Suprapubic skin (tissue), 4 donors: ENCODE measurements around the gene PDE6D. TPM values are rescaled to one million over a fixed set of nuclear protein-coding genes. Genes with fewer than 3 reads are reported as not detected.

Source experiments
- DNase-seq, 2 donors: peaks; one replicate each; pipeline ENCODE4 v3.0.0-alpha.2; 2019; ENCODE audit warnings: low spot score in 2 of 2
- H3K27ac ChIP-seq: fragments of 200-600 bp; sonication (generic); one replicate; pipeline ENCODE4 v1.5.1; 2019
- H3K27me3 ChIP-seq: fragments of 200-600 bp; sonication (generic); one replicate; pipeline ENCODE4 v1.5.1; 2019
- H3K36me3 ChIP-seq: fragments of 200-600 bp; sonication (generic); one replicate; pipeline ENCODE4 v1.5.1; 2019
- H3K4me1 ChIP-seq: fragments of 200-600 bp; sonication (generic); one replicate; pipeline ENCODE4 v1.5.1; 2019
- H3K4me3 ChIP-seq: fragments of 200-600 bp; sonication (generic); one replicate; pipeline ENCODE4 v1.5.1; 2019; ENCODE audit warnings: mild to moderate bottlenecking
- H3K9me3 ChIP-seq: fragments of 200-600 bp; sonication (generic); one replicate; pipeline ENCODE4 v1.5.1; 2019
- CTCF ChIP-seq, 2 donors: fragments of 200-600 bp in 1 of 2; fragments of 450-650 bp in 1 of 2; sonication (generic) in 1 of 2; IDR thresholded peaks; one replicate each; pipeline ENCODE4 v1.5.1; 2016 to 2019; ENCODE audit warnings: antibody characterized with exemption in 2 of 2, mild to moderate bottlenecking in 1 of 2, moderate library complexity in 1 of 2
- EP300 ChIP-seq: sonication (generic); formaldehyde crosslinking; IDR thresholded peaks from one replicate; pipeline ENCODE4 v1.6.1; 2017; ENCODE audit warnings: antibody characterized with exemption
- POLR2A ChIP-seq, 2 donors: fragments of 450-650 bp; IDR thresholded peaks; one replicate each; pipeline ENCODE4 v1.6.1; 2017; ENCODE audit warnings: antibody characterized with exemption in 2 of 2, mild to moderate bottlenecking in 2 of 2, moderate library complexity in 2 of 2
- POLR2AphosphoS5 ChIP-seq, 3 donors: sonication (generic); formaldehyde crosslinking; IDR thresholded peaks; one replicate each; pipeline ENCODE4 v1.6.1; 2017; ENCODE audit warnings: antibody characterized with exemption in 3 of 3
- WGBS: methylation state at CpG from one replicate; pipeline ENCODE4 v1.1.5; 2018; 5-methylcytosine and 5-hydroxymethylcytosine counted together
- total RNA-seq, 4 donors: library from RNA; depleted of rRNA; stranded (reverse); fragments of >200 nt; gene quantifications; one replicate each; pipeline ENCODE4 v1.1.0, GENCODE V29; 2016

PDE6D gene
- total RNA-seq, 4 donors from 2014 or later = 14.6 to 23.7 (median 22.2) TPM

DNA sequence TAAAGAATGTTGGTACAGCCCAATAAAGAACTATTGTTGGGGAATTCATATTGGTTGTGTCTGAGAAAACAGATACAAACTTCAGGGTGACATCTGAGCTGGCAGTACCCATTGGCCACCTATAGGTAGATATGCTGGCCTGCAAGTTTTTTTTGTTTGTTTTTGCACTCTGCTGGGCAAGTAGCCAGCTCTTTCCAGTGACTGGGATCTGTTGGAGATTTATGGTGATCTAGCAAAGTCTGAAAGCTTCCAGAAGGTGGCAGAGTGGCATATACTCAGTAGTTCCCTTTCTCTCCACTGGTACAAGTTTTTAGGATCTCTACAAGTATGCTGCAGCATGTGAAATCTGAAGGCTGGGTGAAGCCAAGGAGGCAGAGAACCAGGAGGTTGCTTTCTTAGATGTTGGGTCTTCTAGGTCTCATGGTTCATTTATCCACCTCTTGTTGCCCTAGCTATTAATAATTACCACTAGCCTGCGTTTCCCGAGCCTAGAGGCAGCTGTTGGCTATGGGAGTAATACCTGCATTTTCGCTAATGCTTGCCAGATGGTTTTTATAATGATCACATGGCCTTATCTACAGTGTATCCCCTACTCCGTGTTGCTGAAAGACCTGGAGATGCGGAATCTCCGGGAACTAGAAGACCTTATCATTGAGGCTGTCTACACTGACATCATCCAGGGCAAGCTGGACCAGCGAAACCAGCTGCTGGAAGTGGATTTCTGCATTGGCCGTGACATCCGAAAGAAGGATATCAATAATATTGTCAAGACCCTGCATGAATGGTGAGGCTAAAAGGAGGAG lies 14.6 kb upstream of the PDE6D start:
- DNase-seq = no peak
- Histone ChIP-seq H3K9me3 (no peaks in the 10 kb centered on the region), H3K4me1 (no peaks in the 10 kb centered on the region), H3K4me3 (no peak overlapping the region), H3K36me3 (peaks cover 71% of the 10 kb centered on the region), H3K27me3 (no peaks in the 10 kb centered on the region), H3K27ac (no peak overlapping the region)
- 91% methylated on average over 9 of the region's 9 CpGs for WGBS
- no peak for TF ChIP-seq POLR2AphosphoS5 (IDR thresholded peaks at IDR 0.05)
- TF ChIP-seq EP300 = no peak
- TF ChIP-seq POLR2A (IDR thresholded peaks at IDR 0.05) = no peak
- TF ChIP-seq CTCF (IDR thresholded peaks at IDR 0.05) = no peak

GRCh38 chr2:231794383-231794782 lies 13.3 kb upstream of the PDE6D start:
- no peaks in the 10 kb centered on the region for H3K4me1 ChIP-seq
- whole genome bisulfite sequencing = 72% methylated on average over 3 of the region's 3 CpGs
- H3K27me3 ChIP-seq = no peaks in the 10 kb centered on the region
- no peak for TF ChIP-seq POLR2A (IDR thresholded peaks at IDR 0.05)
- no peak for TF ChIP-seq CTCF (IDR thresholded peaks at IDR 0.05)
- TF ChIP-seq POLR2AphosphoS5 (IDR thresholded peaks at IDR 0.05) = no peak
- no peak for TF ChIP-seq EP300
- no peaks in the 10 kb centered on the region for H3K9me3 ChIP-seq
- no peak overlapping the region for H3K27ac ChIP-seq
- DNase-seq = no peak
- peaks cover 64% of the 10 kb centered on the region for H3K36me3 ChIP-seq
- H3K4me3 ChIP-seq = no peak overlapping the region

GRCh38 chr2:231791107-231791506 lies 10.0 kb upstream of the PDE6D start:
- Histone ChIP-seq H3K4me1 (peaks cover 14% of the 10 kb centered on the region), H3K27me3 (no peaks in the 10 kb centered on the region), H3K36me3 (peaks cover 37% of the 10 kb centered on the region), H3K4me3 (no peak overlapping the region), H3K27ac (no peak overlapping the region), H3K9me3 (no peaks in the 10 kb centered on the region)
- WGBS = 75% methylated on average over 3 of the region's 3 CpGs
- TF ChIP-seq POLR2A (IDR thresholded peaks at IDR 0.05) = no peak
- TF ChIP-seq EP300 = no peak
- no peak for TF ChIP-seq CTCF (IDR thresholded peaks at IDR 0.05)
- TF ChIP-seq POLR2AphosphoS5 (IDR thresholded peaks at IDR 0.05) = no peak
- DNase-seq = no peak

GRCh38 chr2:231786917-231787292 lies 5.8 kb upstream of the PDE6D start:
- WGBS = 13% methylated on average over 11 of the region's 11 CpGs
- peaks cover 47% of the 10 kb centered on the region for H3K4me1 ChIP-seq

More at GRCh38 chr2:231786917-231787292, 5.8 kb upstream of the PDE6D start:
- peaks cover 13% of the 10 kb centered on the region for H3K36me3 ChIP-seq
- H3K27ac ChIP-seq = no peak overlapping the region
- no peaks in the 10 kb centered on the region for H3K27me3 ChIP-seq
- peak overlapping the region; percentile 99 for H3K4me3 ChIP-seq
- H3K9me3 ChIP-seq = no peaks in the 10 kb centered on the region
- DNase-seq = no peak
- TF ChIP-seq CTCF (IDR thresholded peaks at IDR 0.05) (no peak), EP300 (no peak), POLR2AphosphoS5 (IDR thresholded peaks at IDR 0.05) (no peak), POLR2A (IDR thresholded peaks at IDR 0.05) (no peak)
